ENCODE results near the gene ZNF532.

DNA sequence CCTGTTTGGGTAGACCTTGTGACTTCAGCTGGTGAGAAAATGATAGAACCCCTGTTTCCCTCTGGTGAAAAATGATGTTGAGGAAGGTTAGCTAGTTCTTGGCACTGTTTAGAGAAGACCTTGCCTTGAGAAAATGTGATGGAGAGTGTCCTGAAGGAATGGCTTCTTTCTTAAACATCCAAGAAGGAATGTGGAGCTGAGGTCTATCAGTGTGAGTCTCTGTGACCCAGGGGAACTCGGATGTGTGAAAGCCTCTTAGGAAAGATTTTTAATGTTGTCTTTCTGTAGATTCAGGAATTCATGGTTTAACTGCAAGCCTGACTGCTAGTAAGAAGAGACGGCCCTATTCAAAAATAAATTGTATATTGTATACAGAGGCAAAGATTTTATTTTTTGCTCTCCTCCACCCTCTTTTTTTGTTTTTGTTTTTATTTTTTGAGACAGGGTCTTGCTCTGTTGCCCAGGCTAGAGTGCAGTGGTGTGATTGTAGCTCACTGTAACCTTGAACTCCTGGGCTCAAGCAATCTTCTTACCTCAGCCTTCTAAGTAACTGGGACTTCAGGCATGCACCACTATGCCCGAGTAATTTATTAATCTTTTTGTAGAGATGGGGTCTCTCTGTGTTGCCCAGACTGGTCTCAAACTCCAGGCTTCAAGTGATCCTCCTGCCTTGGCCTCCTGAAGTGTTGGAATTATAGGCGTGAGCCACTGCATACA, 87.5 kb downstream of the ZNF532 start:
- TF ChIP-seq, protein P1, sequence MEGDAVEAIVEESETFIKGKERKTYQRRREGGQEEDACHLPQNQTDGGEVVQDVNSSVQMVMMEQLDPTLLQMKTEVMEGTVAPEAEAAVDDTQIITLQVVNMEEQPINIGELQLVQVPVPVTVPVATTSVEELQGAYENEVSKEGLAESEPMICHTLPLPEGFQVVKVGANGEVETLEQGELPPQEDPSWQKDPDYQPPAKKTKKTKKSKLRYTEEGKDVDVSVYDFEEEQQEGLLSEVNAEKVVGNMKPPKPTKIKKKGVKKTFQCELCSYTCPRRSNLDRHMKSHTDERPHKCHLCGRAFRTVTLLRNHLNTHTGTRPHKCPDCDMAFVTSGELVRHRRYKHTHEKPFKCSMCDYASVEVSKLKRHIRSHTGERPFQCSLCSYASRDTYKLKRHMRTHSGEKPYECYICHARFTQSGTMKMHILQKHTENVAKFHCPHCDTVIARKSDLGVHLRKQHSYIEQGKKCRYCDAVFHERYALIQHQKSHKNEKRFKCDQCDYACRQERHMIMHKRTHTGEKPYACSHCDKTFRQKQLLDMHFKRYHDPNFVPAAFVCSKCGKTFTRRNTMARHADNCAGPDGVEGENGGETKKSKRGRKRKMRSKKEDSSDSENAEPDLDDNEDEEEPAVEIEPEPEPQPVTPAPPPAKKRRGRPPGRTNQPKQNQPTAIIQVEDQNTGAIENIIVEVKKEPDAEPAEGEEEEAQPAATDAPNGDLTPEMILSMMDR (conservative IDR thresholded peaks at IDR 0.05 in 1 of 2, IDR thresholded peaks at IDR 0.05 in 1 of 2; ENCODE audit: extremely low read depth in 1 of 2, insufficient read depth in 1 of 2, low read depth in 1 of 2, low read length in 2 of 2): no peak
- TF ChIP-seq EZH2 (IDR thresholded peaks at IDR 0.05; ENCODE audit: borderline replicate concordance, low read length): no peak
